Stomach (tissue), 19 donors: ENCODE data around the gene ZNF891. TPM values are rescaled to one million over a fixed set of nuclear protein-coding genes. Genes with fewer than 3 reads are reported as not detected.

Source experiments
- DNase-seq, 2 donors: peaks; one replicate each; pipeline versions ENCODE4 v3.0.0 to v3.0.0-alpha.2; 2013 to 2019
- H3K27ac ChIP-seq, 5 donors: fragments of 200-600 bp in 4 of 5; sonication (generic) in 4 of 5; one replicate each; pipeline ENCODE4 v1.5.1; 2013 to 2019; ENCODE audit warnings: mild to moderate bottlenecking in 1 of 5, moderate library complexity in 1 of 5
- H3K27me3 ChIP-seq, 3 donors: fragments of 200-600 bp; sonication (generic); one replicate each; pipeline ENCODE4 v1.5.1; 2017 to 2019; ENCODE audit warnings: mixed run types in 1 of 3
- H3K36me3 ChIP-seq, 4 donors: fragments of 200-600 bp; sonication (generic); 1 replicate in 3 of 4; 2 replicates in 1 of 4; pipeline ENCODE4 v1.5.1; 2016 to 2019
- H3K4me1 ChIP-seq, 4 donors: fragments of 200-600 bp; sonication (generic); one replicate each; pipeline ENCODE4 v1.5.1; 2016 to 2019
- H3K4me3 ChIP-seq, 4 donors: fragments of 200-600 bp; sonication (generic) in 3 of 4; one replicate each; pipeline ENCODE4 v1.5.1; 2016 to 2019; ENCODE audit warnings: mild to moderate bottlenecking in 1 of 4
- H3K9me3 ChIP-seq, 4 donors: fragments of 200-600 bp; sonication (generic); one replicate each; pipeline ENCODE4 v1.5.1; 2016 to 2019
- EP300 ChIP-seq: sonication (generic); formaldehyde crosslinking; IDR thresholded peaks from one replicate; pipeline ENCODE4 v1.6.1; 2017; ENCODE audit warnings: antibody characterized with exemption
- POLR2A ChIP-seq, 4 donors: fragments of 450-650 bp; IDR thresholded peaks; one replicate each; pipeline ENCODE4 v1.6.1; 2016; ENCODE audit warnings: antibody characterized with exemption in 4 of 4, control low read depth in 2 of 4, mild to moderate bottlenecking in 1 of 4, moderate library complexity in 1 of 4
- POLR2AphosphoS5 ChIP-seq, 3 donors: sonication (generic); formaldehyde crosslinking; IDR thresholded peaks; one replicate each; pipeline ENCODE4 v1.6.1; 2016; ENCODE audit warnings: antibody characterized with exemption in 3 of 3
- WGBS, 5 donors: extraction: QIAGEN DNeasy Blood & Tissue Kit in 3 of 5; methylation state at CpG; one replicate each; pipeline versions ENCODE4 v1.1.5 to v1.1.7; 2013 to 2018; 5-methylcytosine and 5-hydroxymethylcytosine counted together
- intact Hi-C: fragments of 100-400 bp; cut with DNase I; formaldehyde crosslinking; loops from one replicate; pipeline ENCODE4 v1.15.1; 2023; ENCODE audit warnings: low total_unique reads
- long read RNA-seq, 10 donors: transcript quantifications; one replicate each; lab custom pipeline, GENCODE V29; 2026
- polyA plus RNA-seq, 3 donors: library from polyadenylated mRNA; stranded (reverse); fragments of 200-250 nt; gene quantifications; one replicate each; pipeline ENCODE4 v1.2.3, GENCODE V29; 2013
- total RNA-seq, 5 donors: library from RNA; depleted of rRNA; stranded (reverse); fragments of >200 nt; gene quantifications; one replicate each; pipeline versions ENCODE4 v1.1.0 to v1.2.3, GENCODE V29; 2014 to 2016
- TF ChIP-seq, protein P1 (sequence below), 7 experiments: fragments of 450-650 bp in 4 of 7; fragments of 200-600 bp in 3 of 7; sonication (generic) in 3 of 7; IDR thresholded peaks; one replicate each; pipeline ENCODE4 v1.5.1; 2016 to 2019; ENCODE audit warnings: antibody characterized with exemption in 7 of 7, control low read depth in 2 of 7, mild to moderate bottlenecking in 1 of 7
- donor health status: healthy with polysubstance abuse.
- donor health status: Bipolar disorder and iron deficiency.
- donor health status: healthy.

Gene ZNF891
- total RNA-seq (1 to 10 TPM; 1.4 to 6.4 (median 2.7) TPM), polyA plus RNA-seq (under 1 TPM; 0.15 to 0.38 (median 0.25) TPM)
- long read RNA-seq, donor 1, result 0 reads
- long read RNA-seq, donor 2, partial matches to known transcripts, result 32 of 32 reads
- long read RNA-seq, donor 2, other reads (novel, unspliced or antisense), result 0 of 32 reads
- long read RNA-seq, donor 3, full-length matches to known transcripts, result 1 of 1 reads
- long read RNA-seq, donor 3, partial matches to known transcripts, result 0 of 1 reads
- long read RNA-seq, donor 3, other reads (novel, unspliced or antisense), result 0 of 1 reads
- long read RNA-seq, donor 4, full-length matches to known transcripts, result 1 of 1 reads
- long read RNA-seq, donor 4, partial matches to known transcripts, result 0 of 1 reads
- long read RNA-seq, donor 4, other reads (novel, unspliced or antisense), result 0 of 1 reads
- long read RNA-seq, donor 5, full-length matches to known transcripts, result 2 of 2 reads
- long read RNA-seq, donor 5, partial matches to known transcripts, result 0 of 2 reads
- long read RNA-seq, donor 5, other reads (novel, unspliced or antisense), result 0 of 2 reads
- long read RNA-seq, donor 6, full-length matches to known transcripts, result 4 of 4 reads
- long read RNA-seq, donor 6, partial matches to known transcripts, result 0 of 4 reads
- long read RNA-seq, donor 6, other reads (novel, unspliced or antisense), result 0 of 4 reads
- long read RNA-seq, donor 7, full-length matches to known transcripts, result 1 of 1 reads
- long read RNA-seq, donor 7, partial matches to known transcripts, result 0 of 1 reads
- long read RNA-seq, donor 7, other reads (novel, unspliced or antisense), result 0 of 1 reads
- long read RNA-seq, donor 8, full-length matches to known transcripts, result 2 of 8 reads
- long read RNA-seq, donor 8, partial matches to known transcripts, result 0 of 8 reads
- long read RNA-seq, donor 8, other reads (novel, unspliced or antisense), result 6 of 8 reads
- long read RNA-seq, donor 9, result 0 reads
- long read RNA-seq, donor 10, full-length matches to known transcripts, result 1 of 1 reads
- long read RNA-seq, donor 10, partial matches to known transcripts, result 0 of 1 reads
- long read RNA-seq, donor 10, other reads (novel, unspliced or antisense), result 0 of 1 reads

DNA sequence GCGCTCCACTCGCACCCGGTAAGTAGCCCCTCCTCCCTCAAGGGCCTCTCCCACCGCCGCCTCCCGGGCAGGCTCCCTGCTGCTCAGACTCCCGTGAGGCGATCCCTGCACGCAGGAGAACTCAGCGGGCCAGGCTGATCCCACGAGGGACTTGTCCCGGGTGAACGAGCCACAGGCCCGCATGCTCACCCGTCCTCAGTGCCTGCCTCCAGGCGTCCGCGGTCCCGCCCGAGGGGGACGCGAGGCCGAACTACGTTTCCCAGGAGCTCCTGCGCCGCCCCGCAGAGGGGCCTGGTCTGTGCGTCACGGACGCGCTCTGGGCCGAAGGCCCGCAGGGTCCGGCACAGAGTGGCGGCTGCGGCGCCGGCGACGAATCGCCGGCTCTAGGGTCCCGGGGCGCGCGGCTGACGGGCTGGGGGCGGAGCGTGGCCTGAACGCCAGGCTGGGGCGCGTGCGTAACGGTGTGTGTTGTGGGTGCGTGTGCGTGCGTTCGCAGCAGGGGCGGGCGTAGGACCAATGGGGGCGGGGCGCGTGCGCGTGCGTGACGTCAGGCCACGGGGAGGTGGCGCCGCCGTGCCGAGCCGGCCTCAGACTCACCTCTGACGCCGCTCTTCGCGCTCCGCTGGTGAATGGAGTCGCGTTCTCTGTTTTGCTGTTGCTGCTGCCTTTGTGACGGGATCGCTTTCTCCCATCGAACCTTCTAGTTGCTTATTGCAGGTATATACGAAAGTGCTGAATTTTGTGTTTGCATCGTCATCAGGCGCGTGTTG is at the start of gene ZNF891, which contains the start of gene ZNF10:
Gene ZNF891 (minus strand): TSS at position 237 of the 770 bp plus-strand sequence. CDS start 8,356 bp downstream, outside the sequence.
Gene ZNF10 (plus strand): TSS at position 590 of the 770 bp plus-strand sequence. CDS start 13,866 bp downstream, outside the sequence.
- intact Hi-C loops, result no loop called here
- TF ChIP-seq EP300 (peak; percentile 9), POLR2A (IDR thresholded peaks at IDR 0.05) (peak in 2 of 4 donors; percentile 84), POLR2AphosphoS5 (IDR thresholded peaks at IDR 0.05) (peak; percentile 89 to 97 (median 92))
- TF ChIP-seq, protein P1, sequence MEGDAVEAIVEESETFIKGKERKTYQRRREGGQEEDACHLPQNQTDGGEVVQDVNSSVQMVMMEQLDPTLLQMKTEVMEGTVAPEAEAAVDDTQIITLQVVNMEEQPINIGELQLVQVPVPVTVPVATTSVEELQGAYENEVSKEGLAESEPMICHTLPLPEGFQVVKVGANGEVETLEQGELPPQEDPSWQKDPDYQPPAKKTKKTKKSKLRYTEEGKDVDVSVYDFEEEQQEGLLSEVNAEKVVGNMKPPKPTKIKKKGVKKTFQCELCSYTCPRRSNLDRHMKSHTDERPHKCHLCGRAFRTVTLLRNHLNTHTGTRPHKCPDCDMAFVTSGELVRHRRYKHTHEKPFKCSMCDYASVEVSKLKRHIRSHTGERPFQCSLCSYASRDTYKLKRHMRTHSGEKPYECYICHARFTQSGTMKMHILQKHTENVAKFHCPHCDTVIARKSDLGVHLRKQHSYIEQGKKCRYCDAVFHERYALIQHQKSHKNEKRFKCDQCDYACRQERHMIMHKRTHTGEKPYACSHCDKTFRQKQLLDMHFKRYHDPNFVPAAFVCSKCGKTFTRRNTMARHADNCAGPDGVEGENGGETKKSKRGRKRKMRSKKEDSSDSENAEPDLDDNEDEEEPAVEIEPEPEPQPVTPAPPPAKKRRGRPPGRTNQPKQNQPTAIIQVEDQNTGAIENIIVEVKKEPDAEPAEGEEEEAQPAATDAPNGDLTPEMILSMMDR (IDR thresholded peaks at IDR 0.05), result no peak
- Histone ChIP-seq H3K36me3 (peaks cover 7 to 67% (median 53%) of the 10 kb centered on the region in 4 donors), H3K4me3 (peak within 1 kb of the TSS; percentile 67 to 93 (median 80)), H3K4me1 (peaks cover 0 to 16% (median 15%) of the 10 kb centered on the region in 4 donors), H3K27me3 (no peaks in the 10 kb centered on the region), H3K27ac (peak within 1 kb of the TSS; percentile 95 to 99 (median 96)), H3K9me3 (peaks cover 36 to 75% (median 64%) of the 10 kb centered on the region in 4 donors)
- DNase-seq, result peak; percentile 97 to 99
- 0 to 1% (median 1%) methylated on average over 24 to 87 of the region's 87 CpGs for WGBS, 5 donors

DNA sequence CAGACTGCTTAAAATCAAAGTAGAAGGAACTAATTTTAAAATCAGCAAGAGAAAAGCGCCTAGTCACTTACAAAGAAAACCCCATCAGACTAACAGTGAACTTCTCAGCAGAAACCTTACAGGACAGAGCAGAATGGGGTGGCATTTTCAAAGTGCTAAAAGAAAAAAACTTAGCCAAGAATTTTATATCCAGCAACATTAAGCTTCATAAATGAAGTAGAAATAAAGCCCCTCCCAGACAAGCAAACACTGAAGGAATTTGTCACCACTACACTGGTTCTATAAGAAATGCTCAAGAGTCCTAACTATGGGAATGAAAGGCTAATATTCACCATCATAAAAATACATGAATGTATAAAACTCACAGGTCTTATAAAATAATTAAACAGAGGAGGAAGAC is 44.8 kb upstream of the ZNF891 start:
- no peaks in the 10 kb centered on the region for H3K36me3 ChIP-seq
- TF ChIP-seq EP300, result no peak
- no peak for TF ChIP-seq POLR2A (IDR thresholded peaks at IDR 0.05)
- no peak for TF ChIP-seq POLR2AphosphoS5 (IDR thresholded peaks at IDR 0.05)
- TF ChIP-seq, protein P1 (IDR thresholded peaks at IDR 0.05), result no peak
- H3K27ac ChIP-seq, result no peak overlapping the region
- intact Hi-C loops, result no loop called here
- H3K9me3 ChIP-seq, result peaks cover 17 to 95% (median 78%) of the 10 kb centered on the region in 4 donors
- no peak overlapping the region for H3K4me3 ChIP-seq
- DNase-seq, result no peak
- WGBS, 5 donors, result 56 to 79% (median 69%) methylated on average over 1 of the region's 1 CpG
- no peaks in the 10 kb centered on the region for H3K4me1 ChIP-seq
- no peaks in the 10 kb centered on the region for H3K27me3 ChIP-seq

DNA sequence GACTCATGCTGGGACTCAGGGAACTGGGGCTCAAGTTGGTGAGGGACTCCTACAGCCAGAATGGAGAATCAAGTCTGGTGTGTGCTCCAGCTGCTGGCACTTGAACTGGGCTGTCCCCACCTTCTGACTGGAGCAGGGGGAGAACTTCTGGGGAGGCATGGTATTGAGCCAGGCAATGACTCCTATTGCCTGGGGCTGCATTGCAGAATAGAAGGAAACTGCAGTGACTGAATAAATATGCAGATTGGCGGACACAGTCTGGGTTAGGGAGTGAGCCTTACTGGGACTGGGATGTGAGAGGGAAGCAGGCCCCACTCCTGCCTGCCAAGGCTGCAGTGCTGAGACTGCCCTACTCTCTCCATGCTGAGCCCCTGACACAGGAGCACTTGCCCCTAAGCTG is 42.4 kb upstream of the ZNF891 start:
- no peak for DNase-seq
- Histone ChIP-seq H3K27ac (no peak overlapping the region), H3K36me3 (no peaks in the 10 kb centered on the region), H3K9me3 (peaks cover 17 to 97% (median 83%) of the 10 kb centered on the region in 4 donors), H3K4me1 (no peaks in the 10 kb centered on the region), H3K4me3 (no peak overlapping the region), H3K27me3 (no peaks in the 10 kb centered on the region)
- TF ChIP-seq EP300, result no peak
- no peak for TF ChIP-seq POLR2AphosphoS5 (IDR thresholded peaks at IDR 0.05)
- TF ChIP-seq POLR2A (IDR thresholded peaks at IDR 0.05), result no peak
- TF ChIP-seq, protein P1 (IDR thresholded peaks at IDR 0.05), result no peak
- 75 to 100% (median 88%) methylated on average over 1 of the region's 1 CpG for WGBS, 5 donors
- intact Hi-C loops, result no loop called here
